ENCODE results near the gene TFRC.
"Not testable (repeated sequence)": the region's sequence is repeated elsewhere in the genome, so short reads cannot be mapped to it uniquely, and the experiment has no call there.

TFRC gene

GRCh38 chr3:196081002-196081833 lies 672 bp downstream of the TFRC start:
- ATAC-seq: peak; percentile 50 to 51

DNA sequence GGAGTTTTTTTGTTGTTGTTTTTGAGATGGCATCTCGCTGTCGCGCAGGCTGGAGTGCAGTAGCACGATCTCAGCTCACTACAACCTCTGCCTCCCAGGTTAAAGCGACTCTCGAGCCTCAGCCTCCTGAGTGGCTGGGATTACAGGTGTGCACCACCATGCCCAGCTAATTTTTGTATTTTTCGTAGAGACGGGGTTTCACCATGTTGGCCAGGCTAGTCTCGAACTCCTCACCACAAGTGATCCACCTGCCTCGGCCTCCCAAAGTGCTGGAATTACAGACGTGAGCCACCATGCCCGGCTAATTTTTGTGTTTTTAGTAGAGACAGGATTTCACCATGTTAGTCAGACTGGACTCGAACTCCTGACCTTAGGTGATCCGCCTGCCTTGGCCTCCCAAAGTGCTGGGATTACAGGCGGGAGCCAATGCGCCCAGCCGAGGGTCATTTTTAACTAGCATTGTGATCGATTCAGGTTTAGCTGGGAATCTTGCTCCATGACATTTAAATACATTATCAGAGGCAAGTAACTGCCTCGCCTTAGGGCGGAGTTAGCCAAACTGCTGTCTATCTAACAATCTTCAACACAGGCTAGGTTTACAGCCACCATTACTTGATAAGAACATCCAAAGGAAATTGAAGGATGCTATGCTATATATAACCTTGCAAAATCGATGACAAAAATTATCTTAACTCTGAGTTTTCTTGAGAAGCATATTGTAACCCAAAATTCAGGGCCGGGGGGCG lies 1.6 kb downstream of the TFRC start:
- ATAC-seq: not testable (repeated sequence)

GRCh38 chr3:196079682-196080081 lies 2.2 kb downstream of the TFRC start:
- ATAC-seq: no peak

DNA sequence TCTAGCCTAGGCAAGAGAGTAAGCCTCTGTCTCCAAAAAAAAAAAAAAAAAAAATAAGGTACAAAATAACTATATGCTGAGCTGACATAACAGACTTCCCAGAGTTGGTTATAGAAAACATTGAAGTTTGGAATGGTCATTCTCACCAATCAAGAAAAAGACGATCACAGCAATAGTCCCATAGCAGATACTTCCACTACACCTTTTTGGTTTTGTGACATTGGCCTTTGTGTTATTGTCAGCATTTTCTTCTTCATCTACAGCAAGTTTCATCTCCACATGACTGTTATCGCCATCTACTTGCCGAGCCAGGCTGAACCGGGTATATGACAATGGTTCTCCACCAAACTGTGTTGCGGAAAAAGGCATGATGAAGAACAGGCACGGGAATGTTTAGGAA lies 6.9 kb downstream of the TFRC start:
- ATAC-seq: no peak

- peak; percentile 95 for ATAC-seq
Measured at GRCh38 chr3:196073255-196073753, 8.6 kb downstream of the TFRC start.

- no peak for ATAC-seq
Measured at GRCh38 chr3:196072313-196072712, 9.6 kb downstream of the TFRC start.

DNA sequence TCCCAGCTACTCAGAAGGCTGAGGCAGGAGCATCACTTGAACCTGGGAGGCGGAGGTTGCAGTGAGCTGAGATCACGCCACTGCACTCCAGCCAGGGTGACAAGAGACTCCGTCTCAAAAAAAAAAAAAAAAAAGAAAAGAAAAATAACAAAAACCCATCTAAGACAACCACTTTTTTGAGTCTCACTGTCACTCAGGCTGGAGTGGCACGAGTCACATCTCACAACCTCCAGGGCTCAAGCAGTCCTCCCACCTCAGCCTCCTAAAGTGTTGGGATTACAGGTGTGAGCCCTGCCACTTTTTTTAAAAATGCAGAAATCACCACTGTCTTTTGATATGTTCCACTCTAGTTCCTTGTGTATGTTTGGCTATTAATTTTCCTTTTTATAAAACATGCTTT lies 13.1 kb downstream of the TFRC start:
- not testable (repeated sequence) for ATAC-seq

- ATAC-seq: no peak
Measured at GRCh38 chr3:196067439-196067838, 14.5 kb downstream of the TFRC start.

GRCh38 chr3:196063971-196064370 lies 17.9 kb downstream of the TFRC start:
- no peak for ATAC-seq

- ATAC-seq: no peak
Measured at GRCh38 chr3:196063456-196063855, 18.4 kb downstream of the TFRC start.

DNA sequence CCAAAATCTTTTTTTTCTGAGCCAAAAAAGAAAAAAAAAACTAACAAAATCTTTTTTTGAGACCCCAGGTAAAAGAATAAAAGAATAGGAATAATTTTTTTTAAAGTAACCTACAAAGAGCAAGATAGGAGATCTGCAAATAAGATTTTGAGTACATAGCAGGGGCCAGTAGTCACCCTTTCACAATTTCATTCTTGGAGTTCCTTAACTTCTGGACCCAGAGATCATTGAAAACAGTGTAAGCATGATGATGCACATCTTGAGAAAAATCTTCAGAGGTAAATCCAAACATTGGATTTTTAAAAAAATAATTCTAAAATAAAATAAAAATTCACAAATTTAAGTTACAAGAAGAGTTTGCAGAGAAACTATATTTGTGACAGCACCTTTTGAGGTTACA lies 18.8 kb downstream of the TFRC start:
- no peak for ATAC-seq

- ATAC-seq: no peak
Measured at GRCh38 chr3:196060834-196061233, 21.1 kb downstream of the TFRC start.

GRCh38 chr3:196057760-196058331 lies 24.0 kb downstream of the TFRC start:
- ATAC-seq: no peak

DNA sequence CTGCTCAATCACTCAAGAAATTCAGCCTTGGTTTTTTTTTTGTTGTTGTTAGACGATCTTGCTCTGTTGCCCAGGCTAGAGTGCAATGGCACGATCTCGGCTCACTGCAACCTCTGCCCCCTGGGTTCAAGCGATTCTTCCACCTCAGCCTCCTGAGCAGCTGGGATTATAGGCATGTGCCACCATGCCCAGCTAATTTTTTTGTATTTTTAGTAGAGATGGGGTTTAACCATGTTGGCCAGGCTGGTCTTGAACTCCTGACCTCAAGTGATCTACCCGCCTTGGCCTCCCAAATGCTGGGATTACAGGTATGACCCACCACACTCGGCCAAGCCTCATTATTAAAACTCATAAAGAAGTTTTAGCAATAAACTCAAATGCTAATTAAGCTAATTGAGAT lies 25.5 kb downstream of the TFRC start:
- ATAC-seq: not testable (repeated sequence)

DNA sequence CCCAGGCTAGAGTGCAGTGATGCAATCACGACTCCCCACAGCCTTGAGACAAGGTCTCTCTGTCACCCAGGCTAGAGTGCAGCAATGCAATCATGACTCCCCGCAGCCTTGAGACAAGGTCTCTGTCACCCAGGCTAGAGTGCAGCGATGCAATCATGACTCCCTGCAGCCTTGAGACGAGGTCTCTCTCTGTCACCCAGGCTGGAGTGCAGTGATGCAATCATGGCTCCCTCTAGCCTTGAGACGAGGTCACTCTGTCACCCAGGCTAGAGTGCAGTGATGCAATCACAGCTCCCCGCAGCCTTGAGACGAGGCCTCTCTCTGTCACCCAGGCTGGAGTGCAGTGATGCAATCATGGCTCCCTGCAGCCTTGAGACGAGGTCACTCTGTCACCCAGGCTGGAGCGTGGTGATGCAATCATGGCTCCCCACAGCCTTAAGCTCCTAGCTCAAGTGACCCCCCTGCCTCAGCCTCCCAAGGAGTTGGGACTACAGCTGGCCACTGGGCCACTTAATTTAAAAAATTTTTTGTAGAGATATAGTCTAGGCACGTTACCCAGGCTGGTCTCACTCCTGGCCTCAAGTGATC lies 26.1 kb downstream of the TFRC start:
- ATAC-seq: peak in 1 of 2 donors; percentile 43

DNA sequence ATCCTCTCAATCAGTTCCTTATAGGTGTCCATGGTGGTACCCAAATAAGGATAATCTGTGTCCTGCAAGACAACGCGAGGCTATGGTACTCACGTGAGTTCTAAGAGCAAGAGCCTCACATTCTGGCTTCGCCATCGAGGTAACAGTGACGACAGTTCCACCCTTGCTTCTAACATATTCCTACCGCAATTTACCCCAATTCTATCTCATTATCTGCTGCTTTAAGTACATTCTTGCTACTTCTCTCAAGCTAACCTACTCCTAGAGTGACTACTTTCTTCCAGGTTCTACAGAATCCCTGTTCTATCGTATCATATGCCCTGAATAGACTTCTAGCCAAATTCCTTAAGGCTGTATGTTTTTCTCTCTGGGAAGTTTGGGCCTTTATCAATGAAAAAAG lies 26.6 kb downstream of the TFRC start:
- ATAC-seq: no peak

DNA sequence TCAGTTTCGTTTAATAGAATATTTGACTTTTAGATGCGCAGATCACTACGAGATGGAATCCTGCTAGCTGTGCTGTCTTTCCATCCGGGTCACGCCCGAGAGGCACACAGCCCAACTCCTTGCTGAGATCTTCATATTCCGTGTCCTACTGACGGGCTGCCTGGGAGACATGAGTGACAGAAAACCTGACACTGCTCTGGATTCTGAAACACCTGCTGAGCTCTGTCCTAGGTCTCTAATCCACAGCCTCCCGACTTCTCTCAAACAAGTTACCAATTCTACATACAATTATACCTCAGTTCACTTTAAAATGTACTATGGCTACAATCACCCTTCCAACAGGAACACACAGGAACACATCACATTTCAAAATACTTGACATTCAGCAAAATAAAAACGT lies 27.2 kb downstream of the TFRC start:
- no peak for ATAC-seq

GRCh38 chr3:196053487-196053886 lies 28.4 kb downstream of the TFRC start:
- no peak for ATAC-seq

DNA sequence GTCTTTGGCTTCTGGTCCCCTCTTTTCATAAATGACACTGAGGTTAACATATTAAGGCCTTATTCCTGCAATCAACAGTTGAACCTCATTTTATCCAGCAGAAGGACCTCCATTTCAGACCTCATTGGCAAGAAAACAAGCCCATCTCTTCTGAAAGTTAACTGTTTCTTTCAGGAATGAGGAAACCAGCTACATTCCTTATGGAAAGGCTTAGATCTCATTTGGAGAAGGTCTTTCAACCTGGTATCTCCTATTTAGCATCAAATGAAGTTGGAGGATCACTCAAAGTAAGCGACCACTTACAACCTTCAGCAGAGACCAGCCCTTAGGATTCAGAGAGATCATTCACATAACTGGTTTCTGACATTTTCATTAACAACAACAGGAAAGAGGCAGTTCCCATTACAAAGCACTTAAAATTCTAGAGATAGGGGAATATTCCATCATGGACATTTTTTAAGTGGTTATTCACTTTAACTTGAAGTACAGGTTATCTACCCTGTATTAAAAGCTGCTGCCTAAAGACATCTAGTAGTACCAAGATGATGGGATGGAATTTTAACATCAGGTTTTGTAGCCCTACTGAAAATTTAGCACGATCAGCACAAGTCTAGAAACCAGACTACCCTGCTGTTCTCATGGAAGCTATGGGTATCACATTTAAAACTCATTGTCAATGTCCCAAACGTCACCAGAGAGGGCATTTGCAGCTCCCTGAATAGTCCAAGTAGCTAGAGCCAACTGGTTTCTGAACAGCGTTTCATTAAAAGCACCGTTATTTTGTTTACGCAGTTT lies 30.4 kb downstream of the TFRC start:
- ATAC-seq: no peak

- ATAC-seq: no peak
Measured at GRCh38 chr3:196050597-196050996, 31.3 kb downstream of the TFRC start.

DNA sequence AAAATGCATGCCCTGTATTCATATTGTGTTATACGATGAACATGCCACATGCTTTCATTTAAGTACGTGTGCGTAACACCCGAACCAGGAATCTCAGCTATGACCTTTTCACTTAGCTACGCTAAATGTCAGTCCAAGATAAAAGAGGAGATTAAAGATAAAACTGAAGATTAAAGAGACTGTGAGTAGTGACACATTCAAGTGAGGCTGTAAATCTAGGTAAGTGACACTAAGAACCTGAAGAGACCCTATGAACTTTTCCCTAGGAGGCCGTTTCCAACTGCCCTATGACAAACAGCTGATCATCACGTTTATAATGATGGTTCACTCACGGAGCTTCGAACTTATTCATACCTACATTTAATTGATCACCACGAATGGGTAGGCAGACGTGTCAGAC lies 32.2 kb downstream of the TFRC start:
- peak in 1 of 2 donors; percentile 26 for ATAC-seq

- no peak for ATAC-seq
Measured at GRCh38 chr3:196048922-196049598, 32.8 kb downstream of the TFRC start.

Data from activated CD4-positive, CD25-positive, alpha-beta regulatory T cell treated with anti-CD3 and anti-CD28 coated beads, Interleukin-2, amount 50 U/mL, for 24 hours (primary cell).